ENCODE data around the gene DNAAF2.

Gene DNAAF2

GRCh38 chr14:49654511-49654910 lies 19.5 kb upstream of the DNAAF2 start:
- no peak for TF ChIP-seq CTCF (IDR thresholded peaks at IDR 0.05; ENCODE audit: low read depth, low read length, missing control alignments)
- H3K4me3 ChIP-seq (replicated peaks; ENCODE audit: low read depth, low read length): no peak overlapping the region
- DNase-seq (ENCODE audit: extremely low read depth, low read depth): no peak

GRCh38 chr14:49653508-49653907 lies 18.5 kb upstream of the DNAAF2 start:
- DNase-seq (ENCODE audit: extremely low read depth, low read depth): no peak
- no peak overlapping the region for H3K4me3 ChIP-seq (replicated peaks; ENCODE audit: low read depth, low read length)
- no peak for TF ChIP-seq CTCF (IDR thresholded peaks at IDR 0.05; ENCODE audit: low read depth, low read length, missing control alignments)

DNA sequence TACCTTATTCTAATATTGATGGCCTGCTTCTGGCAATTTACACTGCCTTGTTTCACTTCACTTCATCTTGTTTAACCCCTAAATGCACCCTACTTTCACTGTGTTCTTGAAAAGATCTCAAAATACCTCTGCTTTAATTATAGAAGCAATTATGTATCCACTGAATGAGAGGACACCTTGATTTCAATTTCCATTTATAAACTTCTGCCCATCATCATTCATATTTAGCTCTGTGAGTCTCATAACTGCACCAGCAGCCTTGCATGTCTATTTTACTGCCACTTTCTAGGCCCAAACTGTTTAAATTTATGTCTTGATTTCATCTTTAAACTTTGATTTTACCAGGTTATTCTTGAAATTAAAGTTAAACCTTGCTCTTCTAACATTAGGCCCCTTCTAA lies 7.1 kb upstream of the DNAAF2 start:
- H3K4me3 ChIP-seq (replicated peaks; ENCODE audit: low read depth, low read length): no peak overlapping the region
- no peak for DNase-seq (ENCODE audit: extremely low read depth, low read depth)
- TF ChIP-seq CTCF (IDR thresholded peaks at IDR 0.05; ENCODE audit: low read depth, low read length, missing control alignments): no peak

DNA sequence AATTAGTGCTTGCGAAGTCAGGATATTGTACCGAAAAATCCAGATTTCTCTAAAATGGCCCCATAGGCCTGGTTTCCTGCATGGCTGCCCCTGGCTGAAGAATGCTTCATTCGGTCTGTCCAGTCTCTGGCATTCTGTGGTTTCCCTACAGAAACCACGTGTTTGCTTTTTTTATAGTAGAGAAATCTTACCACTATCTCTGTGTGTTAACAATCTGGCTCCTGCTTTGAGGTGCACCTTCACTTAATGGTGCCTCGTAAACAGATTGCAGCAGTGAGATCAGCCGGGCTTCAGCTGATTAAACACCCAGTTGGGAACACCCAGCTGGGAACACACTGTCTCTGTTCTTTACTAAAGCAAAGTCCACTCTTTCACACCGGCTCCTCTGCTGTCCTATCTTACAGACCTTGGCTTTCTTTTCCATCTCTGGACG lies 6.7 kb upstream of the DNAAF2 start:
- no peak overlapping the region for H3K4me3 ChIP-seq (replicated peaks; ENCODE audit: low read depth, low read length)
- no peak for TF ChIP-seq CTCF (IDR thresholded peaks at IDR 0.05; ENCODE audit: low read depth, low read length, missing control alignments)

GRCh38 chr14:49640540-49641417 lies 5.7 kb upstream of the DNAAF2 start:
- DNase-seq (ENCODE audit: extremely low read depth, low read depth): no peak
- H3K4me3 ChIP-seq (replicated peaks; ENCODE audit: low read depth, low read length): no peak overlapping the region
- no peak for TF ChIP-seq CTCF (IDR thresholded peaks at IDR 0.05; ENCODE audit: low read depth, low read length, missing control alignments)

More for the DNA sequence above, 6.7 kb upstream of the DNAAF2 start:
- no peak for DNase-seq (ENCODE audit: extremely low read depth, low read depth)

DNA sequence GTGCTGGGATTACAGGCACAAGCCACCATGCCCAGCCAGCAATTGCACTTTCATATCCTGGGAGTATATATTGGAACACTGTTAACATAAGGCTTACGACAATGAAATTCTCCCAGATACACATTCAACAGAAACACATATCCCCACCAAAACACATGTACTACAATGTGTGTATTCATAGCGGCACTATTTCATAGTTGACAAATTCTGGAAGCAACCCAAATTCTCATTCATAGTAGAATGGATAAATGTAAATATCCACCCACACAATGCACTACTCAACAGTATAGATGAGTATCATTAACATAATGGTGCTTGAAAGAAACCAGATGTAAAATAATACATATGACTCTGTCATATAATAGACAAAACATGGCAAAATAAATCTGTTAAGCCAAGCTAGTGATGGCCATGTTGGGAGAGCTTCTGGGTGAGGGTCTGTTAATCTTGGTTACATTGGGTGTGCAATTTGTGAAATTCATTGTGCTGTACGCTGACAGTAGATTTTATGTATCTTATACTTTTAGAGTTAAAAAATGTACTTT lies 2.6 kb upstream of the DNAAF2 start:
- no peak overlapping the region for H3K4me3 ChIP-seq (replicated peaks; ENCODE audit: low read depth, low read length)
- no peak for DNase-seq (ENCODE audit: extremely low read depth, low read depth)
- no peak for TF ChIP-seq CTCF (IDR thresholded peaks at IDR 0.05; ENCODE audit: low read depth, low read length, missing control alignments)
